SK-N-MC (cell line): ENCODE measurements around the gene GNAI2.

Experiments used
- EZH2 ChIP-seq: fragments of 200-600 bp; sonication (generic); IDR thresholded peaks from one replicate; pipeline ENCODE4 v1.6.1; 2017; ENCODE audit warnings: antibody characterized with exemption
- FOXP2 ChIP-seq: optimal IDR thresholded peaks from 2 replicates; pipeline ENCODE3; 2011; ENCODE audit warnings: mild to moderate bottlenecking, moderate library complexity; ENCODE audit not compliant: insufficient read depth; ENCODE audit errors: extremely low read length, control extremely low read depth
- POLR2AphosphoS5 ChIP-seq: IDR thresholded peaks from 2 replicates; pipeline ENCODE4 v1.6.1; 2012; ENCODE audit warnings: mild to moderate bottlenecking, low read depth, low read length, borderline replicate concordance

DNA sequence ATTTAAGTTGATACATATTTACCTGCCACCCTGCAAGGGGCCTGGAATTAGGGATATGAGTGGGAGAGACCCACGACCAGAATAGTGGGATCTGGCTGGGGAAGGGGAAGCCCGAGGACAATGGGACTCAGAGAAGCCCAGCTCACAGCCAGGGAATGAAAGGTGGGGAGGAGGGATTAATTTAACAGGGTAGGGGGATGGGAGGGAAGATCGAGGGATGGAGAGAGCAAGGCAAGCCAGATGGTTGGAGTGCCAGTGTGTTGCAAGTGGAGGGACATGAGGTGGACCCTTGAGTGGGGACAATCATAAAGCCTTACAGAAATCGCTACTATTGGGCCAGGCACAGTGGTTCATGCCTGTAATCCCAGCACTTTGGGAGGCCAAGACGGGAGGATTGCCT lies 4.4 kb upstream of the GNAI2 start:
- TF ChIP-seq POLR2AphosphoS5: no peak
- TF ChIP-seq EZH2: no peak
- TF ChIP-seq FOXP2: no peak
